Neural crest cell (in vitro differentiated cells): Measurements from ENCODE around the gene FOXK2. TPM values are rescaled to one million over a fixed set of nuclear protein-coding genes. Genes with fewer than 3 reads are reported as not detected.

Experiments
- DNase-seq: peaks from one replicate; pipeline ENCODE4 v3.0.0; 2021; ENCODE audit warnings: low read depth, mixed read lengths, low spot score
- H3K27ac Mint-ChIP-seq: one replicate; pipeline ENCODE4 v1.8.0; 2021; ENCODE audit warnings: mild to moderate bottlenecking, mixed read lengths; ENCODE audit not compliant: unreplicated experiment
- H3K27me3 Mint-ChIP-seq: 2 replicates; pipeline ENCODE4 v1.8.0; 2021; ENCODE audit warnings: low read depth, mild to moderate bottlenecking, mixed read lengths
- H3K36me3 Mint-ChIP-seq: 2 replicates; pipeline ENCODE4 v1.8.0; 2021; ENCODE audit warnings: low read depth, mild to moderate bottlenecking, mixed read lengths
- H3K4me1 Mint-ChIP-seq: 2 replicates; pipeline ENCODE4 v1.8.0; 2021; ENCODE audit warnings: mixed read lengths
- H3K4me3 Mint-ChIP-seq: one replicate; pipeline ENCODE4 v1.8.0; 2021; ENCODE audit warnings: mild to moderate bottlenecking, mixed read lengths
- H3K9me3 Mint-ChIP-seq: 2 replicates; pipeline ENCODE4 v1.8.0; 2021; ENCODE audit warnings: mixed read lengths
- CTCF ChIP-seq: fragments of 200-600 bp; sonication (generic); conservative IDR thresholded peaks from 2 replicates; pipeline ENCODE4 v1.5.0; 2021; ENCODE audit warnings: antibody characterized with exemption, mild to moderate bottlenecking
- total RNA-seq: library from RNA; stranded (reverse); gene quantifications from 2 replicates; pipeline ENCODE4 v1.2.1, GENCODE V29; 2021

The FOXK2 gene
- total RNA-seq, 1 donor from 2014 or later: 84.3 TPM

- Mint-ChIP-seq H3K4me3 (no peak overlapping the region), H3K27ac (no peak overlapping the region), H3K9me3 (no peaks in the 10 kb centered on the region), H3K36me3 (peaks cover 5% of the 10 kb centered on the region), H3K4me1 (peaks cover 11% of the 10 kb centered on the region), H3K27me3 (no peaks in the 10 kb centered on the region)
- no peak for TF ChIP-seq CTCF
- DNase-seq: no peak
Observed at GRCh38 chr17:82596837-82597672, 77.5 kb downstream of the FOXK2 start.

- no peak overlapping the region for H3K27ac Mint-ChIP-seq
- no peak overlapping the region for H3K4me3 Mint-ChIP-seq
- H3K36me3 Mint-ChIP-seq: peaks cover 16% of the 10 kb centered on the region
- no peaks in the 10 kb centered on the region for H3K27me3 Mint-ChIP-seq
- DNase-seq: no peak
- peaks cover 4% of the 10 kb centered on the region for H3K4me1 Mint-ChIP-seq
- TF ChIP-seq CTCF: no peak
- H3K9me3 Mint-ChIP-seq: no peaks in the 10 kb centered on the region
Observed at GRCh38 chr17:82598256-82599119, 79.0 kb downstream of the FOXK2 start.

- DNase-seq: no peak
- Mint-ChIP-seq H3K9me3 (no peaks in the 10 kb centered on the region), H3K27me3 (no peaks in the 10 kb centered on the region), H3K4me3 (no peak overlapping the region), H3K4me1 (peaks cover 11% of the 10 kb centered on the region), H3K27ac (no peak overlapping the region), H3K36me3 (peaks cover 20% of the 10 kb centered on the region)
- no peak for TF ChIP-seq CTCF
Observed at GRCh38 chr17:82599674-82600661, 80.4 kb downstream of the FOXK2 start.

GRCh38 chr17:82600731-82601446 is 81.4 kb downstream of the FOXK2 start:
- no peaks in the 10 kb centered on the region for H3K9me3 Mint-ChIP-seq
- H3K4me3 Mint-ChIP-seq: no peak overlapping the region
- peaks cover 20% of the 10 kb centered on the region for H3K36me3 Mint-ChIP-seq
- no peak for DNase-seq
- no peak for TF ChIP-seq CTCF
- peaks cover 17% of the 10 kb centered on the region for H3K4me1 Mint-ChIP-seq
- H3K27ac Mint-ChIP-seq: no peak overlapping the region
- H3K27me3 Mint-ChIP-seq: no peaks in the 10 kb centered on the region
